ENCODE results near the gene LGMN. TPM values are rescaled to one million over a fixed set of nuclear protein-coding genes. Genes with fewer than 3 reads are reported as not detected.

LGMN gene
- total and polyA plus RNA-seq, 11 donors = 78.8 to 327 (median 108) TPM

DNA sequence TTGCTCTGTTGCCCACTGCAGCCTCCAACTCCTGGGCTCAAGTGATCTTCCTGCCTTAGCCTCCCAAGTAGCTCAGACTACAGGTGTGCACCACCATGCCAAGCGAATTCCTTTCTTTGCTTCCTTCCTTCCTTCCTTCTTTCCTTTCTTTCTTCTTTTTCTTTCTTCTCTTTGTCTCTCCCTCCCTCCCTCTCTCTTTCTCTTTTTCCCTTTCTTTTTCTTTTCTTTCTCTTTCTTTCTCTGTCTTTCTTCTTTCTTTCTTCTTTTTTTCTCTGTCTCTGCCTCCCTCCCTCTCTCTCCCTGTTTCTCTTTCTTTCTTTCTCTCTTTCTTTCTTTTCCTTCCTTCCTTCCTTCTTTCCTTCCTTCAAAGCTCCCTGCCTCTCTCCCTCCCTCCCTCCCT is 52.9 kb downstream of the LGMN start:
- Histone ChIP-seq H3K4me1 (peaks cover 5 to 43% (median 16%) of the 10 kb centered on the region in 12 donors), H3K27me3 (no peaks in the 10 kb centered on the region), H3K9me3 (no peaks in the 10 kb centered on the region), H3K27ac (no peak overlapping the region), H3K36me3 (no peaks in the 10 kb centered on the region), H3K4me3 (no peak overlapping the region)
- 96 to 100% (median 99%) methylated on average over 1 of the region's 1 CpG for WGBS, 4 donors
- ATAC-seq = no peak
- intact Hi-C loops (cut with DNase I) = no loop called here
- no peak for TF ChIP-seq POLR2A (IDR thresholded peaks at IDR 0.05)
- TF ChIP-seq, protein P1, sequence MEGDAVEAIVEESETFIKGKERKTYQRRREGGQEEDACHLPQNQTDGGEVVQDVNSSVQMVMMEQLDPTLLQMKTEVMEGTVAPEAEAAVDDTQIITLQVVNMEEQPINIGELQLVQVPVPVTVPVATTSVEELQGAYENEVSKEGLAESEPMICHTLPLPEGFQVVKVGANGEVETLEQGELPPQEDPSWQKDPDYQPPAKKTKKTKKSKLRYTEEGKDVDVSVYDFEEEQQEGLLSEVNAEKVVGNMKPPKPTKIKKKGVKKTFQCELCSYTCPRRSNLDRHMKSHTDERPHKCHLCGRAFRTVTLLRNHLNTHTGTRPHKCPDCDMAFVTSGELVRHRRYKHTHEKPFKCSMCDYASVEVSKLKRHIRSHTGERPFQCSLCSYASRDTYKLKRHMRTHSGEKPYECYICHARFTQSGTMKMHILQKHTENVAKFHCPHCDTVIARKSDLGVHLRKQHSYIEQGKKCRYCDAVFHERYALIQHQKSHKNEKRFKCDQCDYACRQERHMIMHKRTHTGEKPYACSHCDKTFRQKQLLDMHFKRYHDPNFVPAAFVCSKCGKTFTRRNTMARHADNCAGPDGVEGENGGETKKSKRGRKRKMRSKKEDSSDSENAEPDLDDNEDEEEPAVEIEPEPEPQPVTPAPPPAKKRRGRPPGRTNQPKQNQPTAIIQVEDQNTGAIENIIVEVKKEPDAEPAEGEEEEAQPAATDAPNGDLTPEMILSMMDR (IDR thresholded peaks at IDR 0.05) = no peak
- DNase-seq = no peak

DNA sequence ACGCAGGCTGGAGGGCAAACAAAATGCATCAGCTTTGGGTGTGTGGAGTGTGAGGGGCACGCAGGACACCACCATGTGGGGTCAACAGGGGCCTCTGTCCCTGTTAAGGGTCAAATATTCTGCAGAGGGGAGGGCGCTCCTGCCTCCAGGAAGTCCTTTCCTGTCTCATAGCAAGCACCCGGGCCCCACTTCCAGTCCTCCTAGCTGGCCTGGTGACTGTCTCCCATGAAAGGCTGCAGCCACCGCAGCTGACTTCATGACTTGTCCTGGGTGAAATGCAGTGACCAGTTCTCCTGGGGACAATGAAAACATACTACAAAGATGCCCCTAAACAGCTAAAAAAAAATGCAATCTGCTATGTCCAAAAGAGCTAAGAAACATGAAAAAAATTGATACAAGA is 53.6 kb downstream of the LGMN start:
- Histone ChIP-seq H3K27me3 (no peaks in the 10 kb centered on the region), H3K36me3 (peaks cover 0 to 7% (median 0%) of the 10 kb centered on the region in 9 donors), H3K4me1 (peaks cover 5 to 43% (median 16%) of the 10 kb centered on the region in 12 donors), H3K27ac (no peak overlapping the region), H3K4me3 (no peak overlapping the region), H3K9me3 (no peaks in the 10 kb centered on the region)
- WGBS, 4 donors = 54 to 70% (median 57%) methylated on average over 5 of the region's 5 CpGs
- TF ChIP-seq, protein P1 (IDR thresholded peaks at IDR 0.05) = no peak
- no peak for TF ChIP-seq POLR2A (IDR thresholded peaks at IDR 0.05)
- ATAC-seq (no peak), DNase-seq (peak in 1 of 5 donors; percentile 33)
- intact Hi-C loops (cut with DNase I) = no loop called here

DNA sequence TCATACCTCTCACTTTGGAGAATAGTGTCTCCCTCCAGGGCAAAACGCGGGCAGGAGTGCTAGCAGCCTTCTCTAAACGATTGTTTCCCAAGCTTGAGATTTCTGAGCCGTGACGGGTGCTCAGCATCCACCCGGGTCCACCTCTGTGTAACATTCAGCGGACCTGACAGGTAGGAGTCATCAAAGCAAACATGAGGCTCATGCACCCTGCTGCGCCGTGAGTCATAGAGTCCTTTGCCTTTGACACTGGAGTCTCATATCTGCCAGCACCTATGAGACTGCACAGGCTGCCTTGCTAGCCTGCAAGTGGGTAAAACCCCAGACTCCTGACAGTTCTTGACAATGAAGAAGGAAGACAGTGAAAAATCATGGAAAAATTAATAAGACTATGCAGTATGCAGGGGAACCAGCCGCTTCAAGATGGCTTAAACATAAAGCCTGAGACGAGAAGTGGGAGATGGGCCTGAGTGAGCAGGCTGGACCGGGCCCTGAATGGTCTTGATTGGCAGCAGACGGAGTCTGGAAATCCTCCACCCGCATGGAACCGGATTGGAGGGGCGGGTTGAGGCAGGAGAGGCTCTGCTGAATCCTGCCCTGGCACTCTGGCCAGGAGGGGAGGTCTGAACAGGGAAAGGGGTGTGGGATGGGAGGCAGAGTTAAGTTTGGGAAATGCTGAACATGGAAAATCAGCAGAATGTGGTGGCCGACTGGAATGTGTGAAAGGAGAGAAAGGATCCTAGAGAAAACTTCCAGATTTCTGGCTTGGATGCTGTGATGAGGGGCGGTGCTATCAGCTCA is 54.2 kb downstream of the LGMN start:
- intact Hi-C loops (cut with DNase I) = no loop called here
- ATAC-seq = no peak
- Histone ChIP-seq H3K36me3 (peaks cover 0 to 9% (median 0%) of the 10 kb centered on the region in 9 donors), H3K4me1 (peaks cover 5 to 43% (median 16%) of the 10 kb centered on the region in 12 donors), H3K4me3 (no peak overlapping the region), H3K9me3 (no peaks in the 10 kb centered on the region), H3K27me3 (no peaks in the 10 kb centered on the region), H3K27ac (no peak overlapping the region)
- 77 to 83% (median 80%) methylated on average over 18 of the region's 18 CpGs for WGBS, 4 donors
- TF ChIP-seq, protein P1 (IDR thresholded peaks at IDR 0.05) = no peak
- no peak for TF ChIP-seq POLR2A (IDR thresholded peaks at IDR 0.05)
- DNase-seq = peak in 1 of 5 donors; percentile 31

DNA sequence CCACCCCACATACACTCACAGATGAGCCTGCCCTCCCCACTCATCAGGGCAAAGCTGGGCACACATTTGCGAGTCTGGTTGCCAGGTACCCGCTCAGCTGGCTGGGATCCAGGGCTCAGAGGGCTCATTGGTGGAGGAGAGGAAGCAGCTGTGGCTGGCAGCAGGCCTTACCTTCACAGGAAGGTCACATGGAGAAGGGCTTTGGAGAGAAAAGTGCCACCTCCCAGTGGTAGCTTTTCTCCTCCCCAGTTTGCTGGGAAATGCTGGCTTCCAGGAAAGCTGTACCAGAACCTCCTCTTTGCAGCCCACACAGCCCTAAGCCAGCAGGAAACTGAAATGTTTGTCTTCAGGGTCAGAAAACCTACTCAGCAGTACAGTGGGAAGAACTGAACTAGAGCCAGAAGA is 55.6 kb downstream of the LGMN start:
- Histone ChIP-seq H3K27me3 (no peaks in the 10 kb centered on the region), H3K4me3 (no peak overlapping the region), H3K4me1 (peaks cover 5 to 42% (median 16%) of the 10 kb centered on the region in 12 donors), H3K27ac (peak overlapping the region in 9 of 12 donors; percentile 18 to 76 (median 53)), H3K36me3 (peaks cover 0 to 23% (median 0%) of the 10 kb centered on the region in 9 donors), H3K9me3 (no peaks in the 10 kb centered on the region)
- TF ChIP-seq, protein P1 (IDR thresholded peaks at IDR 0.05) = no peak
- no peak for TF ChIP-seq POLR2A (IDR thresholded peaks at IDR 0.05)
- DNase-seq (peak; percentile 82 to 94 (median 89)), ATAC-seq (peak; percentile 62 to 87 (median 74))
- 8 to 28% (median 17%) methylated on average over 2 of the region's 2 CpGs for WGBS, 4 donors
- intact Hi-C loops (cut with DNase I) = no loop called here
